ENCODE measurements around the gene XPR1.

DNA sequence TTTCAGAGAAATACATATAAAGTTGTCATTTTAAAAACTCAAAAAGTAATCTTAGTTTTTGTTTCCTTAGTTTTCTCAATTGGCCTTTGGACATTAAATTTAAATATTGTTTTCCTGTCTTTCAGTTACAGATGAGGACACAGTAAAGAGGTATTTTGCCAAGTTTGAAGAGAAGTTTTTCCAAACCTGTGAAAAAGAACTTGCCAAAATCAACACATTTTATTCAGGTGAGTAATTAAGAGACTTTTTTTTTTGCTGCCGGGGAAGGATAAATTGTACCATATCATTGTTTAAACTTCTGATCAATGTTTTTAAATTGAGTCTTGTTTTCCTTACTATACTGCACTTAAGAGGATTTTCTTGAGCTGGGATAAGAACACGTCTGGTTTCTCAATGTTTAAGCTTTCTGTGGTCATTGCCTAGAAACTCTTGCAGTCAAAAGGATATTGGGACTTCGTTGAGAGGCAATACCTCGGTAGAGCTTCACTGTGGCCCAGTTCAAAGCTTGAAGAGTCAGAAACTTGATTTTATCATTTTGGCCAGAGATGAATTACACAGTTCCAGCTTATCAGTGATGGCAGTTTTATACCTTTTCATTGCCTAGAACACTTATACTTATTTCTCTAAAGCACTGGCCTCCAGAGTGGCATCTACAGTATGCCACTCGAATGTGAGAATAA is 155.9 kb downstream of the XPR1 start:
- TF ChIP-seq, protein P1, sequence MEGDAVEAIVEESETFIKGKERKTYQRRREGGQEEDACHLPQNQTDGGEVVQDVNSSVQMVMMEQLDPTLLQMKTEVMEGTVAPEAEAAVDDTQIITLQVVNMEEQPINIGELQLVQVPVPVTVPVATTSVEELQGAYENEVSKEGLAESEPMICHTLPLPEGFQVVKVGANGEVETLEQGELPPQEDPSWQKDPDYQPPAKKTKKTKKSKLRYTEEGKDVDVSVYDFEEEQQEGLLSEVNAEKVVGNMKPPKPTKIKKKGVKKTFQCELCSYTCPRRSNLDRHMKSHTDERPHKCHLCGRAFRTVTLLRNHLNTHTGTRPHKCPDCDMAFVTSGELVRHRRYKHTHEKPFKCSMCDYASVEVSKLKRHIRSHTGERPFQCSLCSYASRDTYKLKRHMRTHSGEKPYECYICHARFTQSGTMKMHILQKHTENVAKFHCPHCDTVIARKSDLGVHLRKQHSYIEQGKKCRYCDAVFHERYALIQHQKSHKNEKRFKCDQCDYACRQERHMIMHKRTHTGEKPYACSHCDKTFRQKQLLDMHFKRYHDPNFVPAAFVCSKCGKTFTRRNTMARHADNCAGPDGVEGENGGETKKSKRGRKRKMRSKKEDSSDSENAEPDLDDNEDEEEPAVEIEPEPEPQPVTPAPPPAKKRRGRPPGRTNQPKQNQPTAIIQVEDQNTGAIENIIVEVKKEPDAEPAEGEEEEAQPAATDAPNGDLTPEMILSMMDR (IDR thresholded peaks at IDR 0.05): no peak
- TF ChIP-seq POLR2A (IDR thresholded peaks at IDR 0.05) (no peak), EP300 (IDR thresholded peaks at IDR 0.05) (no peak)
